Activated gamma-delta T cell treated with Interleukin-2 at 50 U/mL for 16 hours (primary cell): Measurements from ENCODE around the gene TLR10.

Experiments
- DNase-seq: peaks from one replicate; pipeline ENCODE4 v3.0.0-alpha.2; 2020

Gene TLR10

GRCh38 chr4:38759790-38760122 is 23.0 kb downstream of the TLR10 start:
- DNase-seq: no peak

GRCh38 chr4:38759113-38759789 is 23.5 kb downstream of the TLR10 start:
- peak; percentile 55 for DNase-seq

GRCh38 chr4:38757945-38758600 is 24.7 kb downstream of the TLR10 start:
- DNase-seq: no peak

- DNase-seq: no peak
Observed at GRCh38 chr4:38752941-38753806, 29.6 kb downstream of the TLR10 start.

- no peak for DNase-seq
Observed at GRCh38 chr4:38752372-38752940, 30.3 kb downstream of the TLR10 start.

- DNase-seq: no peak
Observed at GRCh38 chr4:38751341-38752010, 31.3 kb downstream of the TLR10 start.

GRCh38 chr4:38749336-38749735 is 33.5 kb downstream of the TLR10 start:
- no peak for DNase-seq

GRCh38 chr4:38747629-38748028 is 35.2 kb downstream of the TLR10 start:
- DNase-seq: no peak

GRCh38 chr4:38745881-38746280 is 36.9 kb downstream of the TLR10 start:
- DNase-seq: no peak

- DNase-seq: no peak
Observed at GRCh38 chr4:38743866-38744265, 38.9 kb downstream of the TLR10 start.

- DNase-seq: no peak
Observed at GRCh38 chr4:38740303-38740702, 42.5 kb downstream of the TLR10 start.

GRCh38 chr4:38738940-38739803 is 43.6 kb downstream of the TLR10 start:
- no peak for DNase-seq

- DNase-seq: no peak
Observed at GRCh38 chr4:38735870-38736269, 46.9 kb downstream of the TLR10 start.

- no peak for DNase-seq
Observed at GRCh38 chr4:38734911-38735310, 47.9 kb downstream of the TLR10 start.

GRCh38 chr4:38734446-38734845 is 48.3 kb downstream of the TLR10 start:
- DNase-seq: no peak

GRCh38 chr4:38733663-38734062 is 49.1 kb downstream of the TLR10 start:
- DNase-seq: no peak

- DNase-seq: peak; percentile 79
Observed at GRCh38 chr4:38730830-38731646, 51.8 kb downstream of the TLR10 start.

- DNase-seq: no peak
Observed at GRCh38 chr4:38730493-38730829, 52.3 kb downstream of the TLR10 start.

- no peak for DNase-seq
Observed at GRCh38 chr4:38728631-38729141, 54.1 kb downstream of the TLR10 start.

- DNase-seq: no peak
Observed at GRCh38 chr4:38724475-38724808, 58.3 kb downstream of the TLR10 start.
